Measurements from ENCODE around the gene ABCC1. TPM values are rescaled to one million over a fixed set of nuclear protein-coding genes. Genes with fewer than 3 reads are reported as not detected.
"Not testable (repeated sequence)": the region's sequence is repeated elsewhere in the genome, so short reads cannot be mapped to it uniquely, and the experiment has no call there.

The ABCC1 gene
- total RNA-seq, 8 experiments from 2014 or later, result 8.6 to 117 (median 11.9) TPM

DNA sequence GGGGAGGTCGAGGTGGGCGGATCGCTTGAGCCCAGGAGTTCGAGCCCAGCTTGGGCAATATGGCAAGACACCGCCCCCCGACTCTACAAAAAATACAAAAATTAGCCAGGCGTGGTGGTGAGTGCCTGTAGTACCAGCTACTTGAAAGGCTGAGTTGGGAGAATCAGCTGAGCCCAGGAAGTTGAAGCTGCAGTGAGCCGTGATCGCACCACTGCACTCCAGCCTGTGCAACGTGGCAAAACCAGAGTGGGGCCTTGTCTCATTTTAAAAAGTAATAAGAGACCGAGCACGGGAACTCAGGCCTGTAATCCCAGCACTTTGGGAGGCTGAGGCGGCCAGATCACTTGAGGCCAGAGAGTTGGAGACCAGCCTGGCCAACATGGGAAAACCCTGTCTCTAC lies 24.4 kb upstream of the ABCC1 start:
- WGBS, 10 experiments, result 90 to 100% (median 97%) methylated on average over 1 to 12 of the region's 13 CpGs; no CpG with 5 or more reads in 4 of the 10 experiments
- H3K27ac ChIP-seq, result no peak overlapping the region
- H3K4me3 ChIP-seq, result no peak overlapping the region
- no peak for ATAC-seq (replicated peaks in 6 of 8)
- in situ Hi-C loops (cut with MboI; ENCODE audit: low pct_unique_long_range_greater_than_20kb in 2 of 9, low sequenced_read_pairs in 9 of 9, unreplicated experiment in 9 of 9), result no loop called here
- H3K4me1 ChIP-seq (replicated peaks in 1 of 2), result no peaks in the 10 kb centered on the region

DNA sequence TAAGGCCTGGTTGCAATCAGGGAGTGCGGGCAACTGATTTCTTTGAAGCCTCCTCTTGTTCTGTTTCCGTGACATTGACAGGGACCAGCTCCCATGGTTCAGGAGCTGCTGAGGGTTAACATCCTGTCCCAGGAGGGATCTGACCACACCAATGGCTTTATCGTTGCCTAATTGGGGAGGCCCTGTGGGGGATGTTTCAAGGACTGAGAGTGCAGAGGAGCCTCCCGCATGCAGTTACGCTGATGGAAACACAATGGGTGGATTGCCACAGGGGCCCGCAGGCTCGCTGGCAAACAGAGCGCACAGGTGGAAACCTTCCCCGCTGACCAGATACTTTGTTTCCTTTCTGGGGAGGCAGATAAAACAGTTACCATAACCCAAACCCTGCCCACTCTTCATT lies 23.8 kb upstream of the ABCC1 start:
- in situ Hi-C loops (cut with MboI; ENCODE audit: low pct_unique_long_range_greater_than_20kb in 2 of 9, low sequenced_read_pairs in 9 of 9, unreplicated experiment in 9 of 9), result no loop called here
- WGBS, 10 experiments, result 40 to 86% (median 70%) methylated on average over 1 to 8 of the region's 9 CpGs; no CpG with 5 or more reads in 5 of the 10 experiments
- H3K4me1 ChIP-seq (replicated peaks in 1 of 2), result no peaks in the 10 kb centered on the region

DNA sequence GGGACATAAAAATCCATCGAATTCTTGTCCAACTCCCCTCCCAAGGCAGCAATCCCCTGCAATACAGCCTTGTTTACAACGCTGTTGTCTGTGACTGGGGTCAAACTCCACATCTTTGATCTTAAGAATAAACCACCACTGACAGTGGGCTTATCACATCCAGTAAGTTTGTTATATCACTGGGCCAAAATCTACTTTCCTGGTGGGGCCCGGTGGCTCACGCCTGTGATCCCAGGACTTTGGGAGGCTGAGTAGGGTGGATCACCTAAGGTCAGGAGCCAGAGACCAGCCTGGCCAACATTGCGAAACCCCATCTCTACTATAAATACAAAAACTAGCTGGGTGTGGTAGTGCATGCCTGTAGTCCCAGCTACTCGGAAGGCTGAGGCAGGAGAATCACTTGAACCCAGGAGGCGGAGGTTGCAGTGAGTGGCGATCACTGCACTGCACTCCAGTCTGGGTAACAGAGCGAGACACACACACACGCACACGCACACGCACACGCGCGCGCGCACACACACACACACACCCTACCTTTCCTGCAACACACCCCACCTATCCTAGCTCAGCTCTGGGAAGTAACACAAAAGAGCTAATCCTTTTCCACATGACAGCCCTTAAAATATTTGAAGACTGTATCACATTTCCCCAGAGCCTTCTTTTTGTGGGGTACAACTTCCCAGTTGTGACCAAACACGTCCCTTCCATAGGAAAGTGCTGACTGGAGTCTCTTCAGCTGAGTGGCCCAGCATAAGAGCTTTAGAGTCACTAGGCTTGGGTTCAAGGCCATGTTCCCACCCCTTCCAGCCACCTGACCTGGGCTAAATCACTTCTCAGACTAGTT lies 20.9 kb upstream of the ABCC1 start:
- in situ Hi-C loops (cut with MboI; ENCODE audit: low pct_unique_long_range_greater_than_20kb in 2 of 9, low sequenced_read_pairs in 9 of 9, unreplicated experiment in 9 of 9), result no loop called here
- no peak overlapping the region for H3K27ac ChIP-seq
- no peak overlapping the region for H3K4me3 ChIP-seq
- peak in 1 of 8 experiments; percentile 31 for ATAC-seq (replicated peaks in 6 of 8)
- no peaks in the 10 kb centered on the region for H3K4me1 ChIP-seq (replicated peaks in 1 of 2)
- WGBS, 10 experiments, result 78 to 100% (median 91%) methylated on average over 1 to 10 of the region's 18 CpGs

More for the DNA sequence above, 23.8 kb upstream of the ABCC1 start:
- Histone ChIP-seq H3K27ac (no peak overlapping the region), H3K4me3 (no peak overlapping the region)
- no peak for ATAC-seq (replicated peaks in 6 of 8)

DNA sequence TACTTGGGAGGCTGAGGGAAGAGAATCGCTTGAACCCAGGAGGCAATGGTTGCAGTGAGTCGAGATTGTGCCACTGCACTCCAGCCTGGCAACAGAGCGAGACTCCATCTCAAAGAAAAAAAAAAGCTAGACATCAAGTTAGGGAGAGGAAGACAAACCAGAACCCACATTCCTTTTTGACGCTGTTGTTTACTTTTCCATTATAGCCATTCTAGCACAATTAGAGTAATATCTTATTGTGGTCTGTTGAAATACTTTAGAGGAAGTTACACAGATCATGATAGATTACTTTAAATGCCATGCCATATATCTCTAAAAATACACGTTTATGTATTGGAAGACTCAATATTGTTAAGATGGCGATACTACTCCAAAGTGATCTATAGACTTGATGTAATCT lies 16.5 kb upstream of the ABCC1 start:
- H3K27ac ChIP-seq, result no peak overlapping the region

DNA sequence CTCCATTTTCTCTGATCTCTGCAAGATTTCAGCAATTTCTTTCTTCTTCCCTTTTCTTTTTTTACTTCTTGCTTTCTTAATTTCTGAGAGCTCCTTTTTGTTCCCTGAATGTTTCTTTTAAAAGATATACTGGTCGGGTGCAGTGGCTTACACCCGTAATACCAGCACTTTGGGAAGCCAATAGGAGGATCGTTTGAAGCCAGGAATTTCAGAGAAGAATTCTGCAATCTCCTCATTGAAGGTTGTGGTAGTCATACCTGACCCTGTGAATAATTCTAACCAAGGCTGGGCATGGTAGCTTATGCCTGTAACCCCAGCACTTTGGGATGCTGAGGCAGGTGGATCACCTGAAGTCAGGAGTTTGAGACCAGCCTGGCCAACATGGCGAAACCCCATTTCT lies 15.6 kb upstream of the ABCC1 start:
- WGBS, 10 experiments, result 35 to 100% (median 83%) methylated on average over 2 to 4 of the region's 4 CpGs
- in situ Hi-C loops (cut with MboI; ENCODE audit: low pct_unique_long_range_greater_than_20kb in 2 of 9, low sequenced_read_pairs in 9 of 9, unreplicated experiment in 9 of 9), result no loop called here
- Histone ChIP-seq H3K4me3 (no peak overlapping the region), H3K4me1 (replicated peaks in 1 of 2) (no peaks in the 10 kb centered on the region), H3K27ac (no peak overlapping the region)
- no peak for ATAC-seq (replicated peaks in 6 of 8)

More for the DNA sequence above, 16.5 kb upstream of the ABCC1 start:
- no peak for ATAC-seq (replicated peaks in 6 of 8)
- in situ Hi-C loops (cut with MboI; ENCODE audit: low pct_unique_long_range_greater_than_20kb in 2 of 9, low sequenced_read_pairs in 9 of 9, unreplicated experiment in 9 of 9), result no loop called here
- 40 to 100% (median 81%) methylated on average over 1 to 5 of the region's 6 CpGs for WGBS, 10 experiments
- no peak overlapping the region for H3K4me3 ChIP-seq
- H3K4me1 ChIP-seq (replicated peaks in 1 of 2), result no peaks in the 10 kb centered on the region

DNA sequence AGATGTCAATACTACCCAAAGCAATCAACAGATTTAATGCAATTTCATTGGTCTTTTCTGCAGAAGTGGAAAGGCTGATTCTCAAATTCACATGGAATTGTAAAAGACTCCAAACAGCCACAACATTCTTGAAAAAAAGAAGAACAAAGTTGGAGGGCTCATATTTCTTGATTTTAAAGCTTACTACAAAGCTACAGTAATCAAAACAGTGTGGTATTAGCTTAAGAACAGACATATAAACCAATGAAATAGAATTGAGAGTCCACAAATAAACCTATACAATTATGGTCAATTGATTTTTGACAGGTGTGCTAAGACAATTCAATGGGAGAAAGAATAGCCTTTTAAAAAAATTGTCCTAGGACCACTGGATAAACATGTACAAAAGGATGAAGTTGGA lies 14.4 kb upstream of the ABCC1 start:
- Histone ChIP-seq H3K27ac (no peak overlapping the region), H3K4me3 (no peak overlapping the region), H3K4me1 (replicated peaks in 1 of 2) (no peaks in the 10 kb centered on the region)
- in situ Hi-C loops (cut with MboI; ENCODE audit: low pct_unique_long_range_greater_than_20kb in 2 of 9, low sequenced_read_pairs in 9 of 9, unreplicated experiment in 9 of 9), result no loop called here
- ATAC-seq (replicated peaks in 6 of 8), result no peak

DNA sequence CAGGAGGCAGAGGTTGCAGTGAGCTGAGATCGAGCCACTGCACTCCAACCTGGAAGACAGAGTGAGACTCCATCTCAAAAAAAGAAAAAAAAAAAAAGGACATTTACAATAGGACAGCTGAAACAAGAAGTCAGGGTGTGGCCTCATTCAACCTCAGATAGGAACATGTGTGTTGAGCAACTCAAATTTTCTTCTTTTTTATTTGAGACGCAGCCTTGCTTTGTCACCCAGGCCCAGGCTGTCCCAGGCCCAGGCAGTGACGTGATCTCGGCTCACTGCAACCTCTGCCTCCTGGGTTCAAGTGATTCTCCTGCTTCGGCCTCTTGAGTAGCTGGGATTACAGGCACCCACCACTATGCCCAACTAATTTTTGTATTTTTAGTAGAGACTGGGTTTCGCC lies 12.6 kb upstream of the ABCC1 start:
- H3K27ac ChIP-seq; in situ Hi-C loops (cut with MboI; ENCODE audit: low pct_unique_long_range_greater_than_20kb in 2 of 9, low sequenced_read_pairs in 9 of 9, unreplicated experiment in 9 of 9); H3K4me1 ChIP-seq (replicated peaks in 1 of 2); H3K4me3 ChIP-seq: not testable (repeated sequence)
- peak in 2 of 8 experiments; percentile 61 to 71 for ATAC-seq (replicated peaks in 6 of 8)
- WGBS, 10 experiments, result 76 to 100% (median 95%) methylated on average over 1 to 4 of the region's 6 CpGs; no CpG with 5 or more reads in 3 of the 10 experiments

DNA sequence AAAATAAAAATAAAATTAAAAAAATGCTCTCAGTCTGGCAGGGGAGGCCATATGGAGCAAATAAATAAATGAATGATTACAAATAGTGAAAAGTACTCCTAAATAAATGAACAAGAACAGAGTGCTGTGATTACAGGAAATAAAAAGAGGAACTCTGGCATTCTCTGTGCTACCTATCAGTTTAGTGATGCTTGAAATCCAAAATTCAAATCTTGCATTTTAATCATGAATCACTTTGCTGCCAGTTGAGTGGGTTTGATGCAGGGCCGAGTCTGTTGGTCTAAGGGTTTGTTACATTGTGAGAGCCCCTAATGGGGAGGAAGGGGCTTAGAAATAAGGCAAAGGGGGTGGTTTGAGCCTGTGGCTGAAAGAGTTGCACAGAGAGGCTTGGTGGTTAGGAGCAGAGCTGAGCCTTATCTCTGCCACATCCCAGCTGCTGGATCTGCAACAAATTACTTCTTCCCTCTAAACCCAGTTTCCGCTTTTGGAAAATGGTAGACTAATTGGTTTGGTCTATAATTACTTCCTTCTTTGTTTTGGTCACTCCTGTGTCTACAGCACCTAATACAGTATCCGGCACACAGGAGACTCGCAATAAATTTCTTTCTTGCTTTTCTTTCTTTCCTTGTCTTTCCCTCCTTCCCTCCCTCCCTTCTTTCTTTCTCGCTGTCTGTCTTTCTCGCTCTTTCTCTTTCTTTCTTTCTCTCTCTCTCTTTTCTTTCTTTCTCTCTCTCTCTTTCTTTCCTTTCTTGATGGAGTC lies 6.3 kb upstream of the ABCC1 start:
- WGBS, 10 experiments, result 58 to 96% (median 83%) methylated on average over 2 to 6 of the region's 6 CpGs; no CpG with 5 or more reads in 1 of the 10 experiments
- Histone ChIP-seq H3K4me1 (replicated peaks in 1 of 2) (no peaks in the 10 kb centered on the region), H3K27ac (no peak overlapping the region), H3K4me3 (no peak overlapping the region)
- in situ Hi-C loops (cut with MboI; ENCODE audit: low pct_unique_long_range_greater_than_20kb in 2 of 9, low sequenced_read_pairs in 9 of 9, unreplicated experiment in 9 of 9), result no loop called here
- ATAC-seq (replicated peaks in 6 of 8), result no peak

DNA sequence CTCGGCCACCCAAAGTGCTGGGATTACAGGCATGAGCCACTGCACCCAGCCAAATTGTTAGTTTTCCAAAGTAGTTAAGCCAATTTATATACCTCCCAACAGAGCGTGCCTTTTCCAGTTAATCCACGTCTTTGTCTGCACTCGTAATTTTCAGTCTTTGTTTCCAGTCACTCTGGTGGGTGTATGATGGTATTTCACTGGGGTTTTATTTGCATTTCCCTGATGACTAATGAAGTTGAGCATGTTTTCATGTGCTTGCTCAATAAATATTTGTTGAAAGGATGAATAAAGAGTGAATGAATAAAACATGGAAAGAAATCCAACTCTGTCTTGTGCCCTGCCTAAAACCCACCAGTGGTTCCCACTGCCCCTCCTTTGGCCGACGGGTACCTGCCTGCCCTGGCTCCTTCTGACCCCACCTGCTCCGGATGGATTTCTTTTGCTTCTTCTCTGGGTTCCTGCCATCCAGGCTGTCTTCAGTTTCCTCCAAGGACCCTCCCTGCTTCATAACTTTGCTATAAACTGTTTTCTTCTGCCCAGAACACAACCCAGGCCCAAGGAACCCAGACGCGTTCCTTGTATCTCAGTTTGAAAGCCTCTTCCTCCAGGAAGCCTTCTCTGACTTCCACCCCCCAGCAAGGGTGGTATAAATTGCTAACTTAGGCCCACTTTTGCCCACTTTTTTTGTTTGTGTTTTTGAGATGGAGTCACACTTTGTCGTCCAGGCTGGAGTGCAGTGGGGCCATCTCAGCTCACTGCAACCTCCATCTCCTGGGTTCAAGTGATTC lies 3.0 kb upstream of the ABCC1 start:
- Histone ChIP-seq H3K4me1 (replicated peaks in 1 of 2) (peaks cover 6 to 10% of the 10 kb centered on the region in 2 donors), H3K4me3 (no peak overlapping the region), H3K27ac (no peak overlapping the region)
- peak in 4 of 8 experiments; percentile 31 to 81 (median 78) for ATAC-seq (replicated peaks in 6 of 8)
- in situ Hi-C loops (cut with MboI; ENCODE audit: low pct_unique_long_range_greater_than_20kb in 2 of 9, low sequenced_read_pairs in 9 of 9, unreplicated experiment in 9 of 9), result no loop called here
- 0 to 85% (median 67%) methylated on average over 2 to 9 of the region's 10 CpGs; no CpG with 5 or more reads in 3 of the 10 experiments for WGBS, 10 experiments

DNA sequence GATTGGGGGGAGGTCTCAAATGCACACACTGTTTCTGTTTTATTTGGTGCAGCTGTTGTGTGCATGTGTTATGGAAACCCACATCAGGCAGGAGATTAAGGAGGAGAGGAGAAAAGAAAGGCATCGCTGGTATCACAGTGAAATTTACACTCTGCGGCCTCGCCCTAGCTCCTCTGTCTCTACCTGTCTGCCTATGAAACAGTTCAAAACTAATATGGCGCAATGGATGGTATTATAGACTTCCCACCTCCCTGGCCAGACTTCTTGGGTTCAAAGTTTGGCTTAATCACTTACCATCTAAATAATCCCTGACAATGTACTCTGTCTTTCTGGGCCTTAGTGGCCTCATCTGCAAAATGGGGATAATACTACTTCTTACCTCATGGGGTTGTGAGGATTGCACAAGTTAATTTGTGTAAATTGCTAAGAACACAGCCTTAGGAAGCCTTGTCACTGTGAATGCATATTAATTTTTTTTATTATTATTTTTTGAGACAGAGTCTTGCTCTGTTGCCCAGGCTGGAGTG lies 1.4 kb upstream of the ABCC1 start:
- H3K4me1 ChIP-seq (replicated peaks in 1 of 2), result peaks cover 6 to 18% of the 10 kb centered on the region in 2 donors
- no peak overlapping the region for H3K27ac ChIP-seq
- in situ Hi-C loops (cut with MboI; ENCODE audit: low pct_unique_long_range_greater_than_20kb in 2 of 9, low sequenced_read_pairs in 9 of 9, unreplicated experiment in 9 of 9), result no loop called here
- H3K4me3 ChIP-seq, result no peak overlapping the region
- 83 to 100% (median 100%) methylated on average over 1 to 4 of the region's 4 CpGs; no CpG with 5 or more reads in 2 of the 10 experiments for WGBS, 10 experiments
- ATAC-seq (replicated peaks in 6 of 8), result no peak

DNA sequence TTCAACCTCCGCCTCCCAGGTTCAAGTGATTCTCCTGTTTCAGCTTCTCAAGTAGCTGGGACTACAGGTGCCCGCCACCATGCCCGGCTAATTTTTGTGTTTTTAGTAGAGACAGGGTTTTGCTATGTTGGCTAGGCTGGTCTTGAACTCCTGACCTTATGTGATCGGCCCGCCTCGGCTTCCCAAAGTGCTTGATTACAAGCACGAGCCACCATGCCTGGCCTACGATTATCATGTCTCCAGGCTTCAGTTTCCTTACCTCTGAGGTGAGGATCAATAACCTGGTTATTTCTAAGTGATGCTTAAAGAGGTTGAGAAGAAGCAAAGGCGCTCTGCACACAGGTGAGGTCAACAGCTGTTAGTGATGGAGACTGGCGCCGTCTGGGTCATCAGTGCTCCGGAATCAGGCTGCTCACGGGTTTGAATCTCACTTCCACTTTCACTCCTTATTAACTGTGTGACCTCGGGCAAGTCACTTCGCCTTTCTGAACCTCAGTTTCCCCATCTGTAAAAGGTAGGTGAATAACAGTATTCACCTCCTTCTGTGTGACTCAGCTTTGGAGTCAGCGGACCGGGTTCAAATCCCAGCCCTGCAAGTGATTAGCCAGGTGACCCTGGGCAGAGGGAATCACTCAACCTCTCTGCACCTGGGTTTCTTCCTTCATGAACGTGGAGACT lies 745 bp upstream of the ABCC1 start:
- Histone ChIP-seq H3K4me1 (replicated peaks in 1 of 2) (peaks cover 6 to 18% of the 10 kb centered on the region in 2 donors), H3K27ac (peak overlapping the region in 1 of 2 donors; percentile 62), H3K4me3 (peak overlapping the region; percentile 88 to 100 (median 99))
- no peak for ATAC-seq (replicated peaks in 6 of 8)
- in situ Hi-C loops (cut with MboI; ENCODE audit: low pct_unique_long_range_greater_than_20kb in 2 of 9, low sequenced_read_pairs in 9 of 9, unreplicated experiment in 9 of 9), result no loop called here
- 0 to 98% (median 89%) methylated on average over 2 to 12 of the region's 18 CpGs; no CpG with 5 or more reads in 1 of the 10 experiments for WGBS, 10 experiments

DNA sequence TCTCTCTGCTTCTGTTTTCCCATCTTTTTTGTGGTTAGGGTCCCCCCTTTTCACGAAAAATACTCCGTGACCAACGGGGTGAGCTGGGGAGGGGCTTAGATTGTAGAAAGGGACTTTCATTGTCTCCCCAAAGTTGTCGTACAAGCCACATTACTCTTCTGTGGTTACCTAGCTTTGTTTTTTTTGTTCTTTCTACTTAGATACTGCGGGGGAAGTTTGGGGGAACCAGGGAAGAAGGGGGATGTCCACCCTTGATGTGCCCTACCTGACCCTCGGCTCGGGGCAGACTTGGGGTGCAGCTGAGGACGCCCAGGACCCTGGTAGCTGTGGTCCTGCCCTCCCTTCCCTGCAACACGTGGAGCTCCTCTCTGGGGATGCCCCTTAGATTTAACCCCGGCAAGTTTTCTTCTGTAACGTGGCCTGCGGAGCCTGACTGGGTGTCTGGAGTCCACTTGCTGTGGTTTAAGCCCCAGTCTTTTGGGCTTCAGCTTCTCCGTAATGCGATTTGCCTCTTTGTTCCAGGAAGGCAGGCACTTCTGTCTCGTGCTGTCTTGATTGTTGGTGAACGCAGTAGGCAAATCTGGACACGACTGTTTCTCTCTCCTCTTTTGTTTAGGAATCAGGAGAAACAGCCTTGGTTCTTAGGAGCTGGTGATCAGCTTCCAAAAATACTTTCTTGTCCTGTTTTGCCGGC lies 892 bp downstream of the ABCC1 start:
- peaks cover 6 to 18% of the 10 kb centered on the region in 2 donors for H3K4me1 ChIP-seq (replicated peaks in 1 of 2)
- 0 to 4% (median 0%) methylated on average over 1 to 9 of the region's 18 CpGs; no CpG with 5 or more reads in 2 of the 10 experiments for WGBS, 10 experiments
- peak; percentile 7 to 40 (median 12) for ATAC-seq (replicated peaks in 6 of 8)
- in situ Hi-C loops (cut with MboI; ENCODE audit: low pct_unique_long_range_greater_than_20kb in 2 of 9, low sequenced_read_pairs in 9 of 9, unreplicated experiment in 9 of 9), result no loop called here
- H3K27ac ChIP-seq, result no peak overlapping the region
- H3K4me3 ChIP-seq, result peak overlapping the region; percentile 88 to 100 (median 99)

Data from motor neuron (in vitro differentiated cells).